HG02884 (cell line): ENCODE measurements around the gene ARPC4.
"Not testable (repeated sequence)": the region's sequence is repeated elsewhere in the genome, so short reads cannot be mapped to it uniquely, and the experiment has no call there.

Experiments used
- ATAC-seq: cut with Tn5 transposase; IDR thresholded peaks from one replicate; pipeline ENCODE4 v1.9.1; 2021; ENCODE audit warnings: mild to moderate bottlenecking, moderate library complexity; ENCODE audit not compliant: unreplicated experiment

Gene ARPC4

GRCh38 chr3:9848860-9849259 is 56.0 kb downstream of the ARPC4 start:
- ATAC-seq, result not testable (repeated sequence)

DNA sequence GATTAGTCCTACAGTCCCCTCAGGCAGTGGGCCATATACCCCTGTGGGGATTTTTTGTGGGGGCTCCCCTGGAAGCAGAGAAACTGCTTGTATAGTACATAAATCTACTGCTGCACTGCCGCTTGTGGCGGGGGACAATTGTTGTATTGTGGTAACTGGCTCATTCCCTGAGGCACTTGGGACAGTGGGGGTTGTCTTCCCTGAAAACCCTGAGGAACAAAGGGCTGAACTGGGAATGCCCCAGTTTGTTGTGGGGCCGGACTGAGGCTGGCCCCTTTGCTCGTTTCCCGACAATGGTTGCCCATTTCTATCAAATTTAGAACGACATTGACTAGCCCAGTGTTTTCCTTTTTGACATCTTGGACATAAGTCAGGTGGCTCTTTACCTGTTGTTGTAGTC is 58.5 kb downstream of the ARPC4 start:
- ATAC-seq, result not testable (repeated sequence)

DNA sequence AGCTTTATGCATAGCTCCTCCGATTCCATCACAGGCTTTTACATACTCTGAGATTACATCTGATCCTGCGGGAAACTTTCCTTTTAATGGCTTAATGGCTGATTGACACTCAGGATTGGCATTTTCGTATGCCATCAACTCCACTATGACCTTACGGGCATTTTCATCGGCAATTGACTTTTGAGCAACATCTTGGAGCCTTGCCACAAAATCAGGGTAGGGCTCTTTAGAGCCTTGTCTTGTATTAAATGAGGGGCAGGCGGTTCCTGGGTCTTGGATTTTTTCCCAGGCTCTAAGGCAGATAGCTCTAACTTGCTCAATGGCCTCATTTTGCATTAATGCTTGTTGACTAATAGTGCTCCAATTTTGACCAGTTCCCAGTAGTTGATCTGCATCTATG is 59.0 kb downstream of the ARPC4 start:
- ATAC-seq, result not testable (repeated sequence)

DNA sequence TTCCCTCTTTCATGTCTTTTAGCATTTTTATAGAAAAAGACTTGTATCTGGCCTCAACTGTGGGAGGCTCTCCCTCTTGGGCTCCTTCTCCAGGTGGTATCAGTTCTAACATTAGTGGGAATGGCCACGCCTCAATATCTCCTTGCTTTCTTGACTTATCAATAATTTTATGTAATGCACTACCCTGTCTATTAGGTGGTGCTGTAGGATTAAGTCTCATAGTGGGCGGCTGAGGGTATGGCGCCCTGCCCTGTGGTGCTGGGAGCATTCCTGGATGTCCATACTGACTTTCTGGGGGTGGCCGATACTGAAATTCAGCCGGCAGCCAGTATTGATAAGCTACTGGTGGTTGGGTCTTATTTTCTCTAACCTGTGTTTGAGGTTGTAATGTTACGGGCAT is 59.6 kb downstream of the ARPC4 start:
- ATAC-seq, result no peak

- not testable (repeated sequence) for ATAC-seq
These were observed 61.5 kb downstream of the ARPC4 start for GRCh38 chr3:9854291-9854940.

DNA sequence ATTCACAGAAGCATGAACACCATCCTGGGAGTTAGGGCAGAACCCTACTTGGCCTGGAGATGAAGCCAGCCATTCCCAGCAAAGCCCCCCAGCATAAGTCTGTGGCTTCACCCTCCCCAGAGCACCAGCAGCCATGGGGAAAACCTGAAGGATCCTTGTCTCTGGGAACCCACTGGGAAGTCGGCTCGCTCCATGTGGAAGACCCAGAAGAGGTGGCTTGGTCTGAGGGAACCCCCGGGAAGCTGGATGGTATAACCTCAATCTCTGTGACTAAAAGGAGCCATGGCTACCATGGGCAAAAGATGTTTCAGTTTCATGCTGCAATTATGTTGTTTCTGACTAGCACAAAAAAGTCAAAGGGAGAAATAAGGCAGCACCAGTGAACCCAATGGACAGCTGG is 62.7 kb downstream of the ARPC4 start:
- ATAC-seq, result no peak
